NT2/D1 (cell line): Measurements from ENCODE around the gene ARMS2.

Experiments used
- SUZ12 ChIP-seq: IDR thresholded peaks from 2 replicates; pipeline ENCODE4 v1.6.1; 2011; ENCODE audit not compliant: insufficient read length, insufficient read depth; ENCODE audit errors: extremely low read depth
- ZNF274 ChIP-seq: IDR thresholded peaks from 2 replicates; pipeline ENCODE4 v1.6.1; 2011; ENCODE audit warnings: mild to moderate bottlenecking, low read depth, low read length

GRCh38 chr10:122476333-122476695, 21.9 kb downstream of the ARMS2 start:
- TF ChIP-seq ZNF274 (no peak), SUZ12 (no peak)
